HG03432 (cell line): ENCODE results near the gene BTAF1.

Source experiments
- ATAC-seq: cut with Tn5 transposase; IDR thresholded peaks from one replicate; pipeline ENCODE4 v1.9.1; 2021; ENCODE audit warnings: mild to moderate bottlenecking, moderate library complexity; ENCODE audit not compliant: unreplicated experiment

BTAF1 gene

GRCh38 chr10:92042541-92042940, 119.0 kb downstream of the BTAF1 start:
- ATAC-seq = no peak

- ATAC-seq = no peak
Observed at GRCh38 chr10:92045641-92046106, 122.1 kb downstream of the BTAF1 start.

- no peak for ATAC-seq
Observed at GRCh38 chr10:92047215-92047614, 123.6 kb downstream of the BTAF1 start.

GRCh38 chr10:92052088-92052487, 128.5 kb downstream of the BTAF1 start:
- ATAC-seq = no peak

DNA sequence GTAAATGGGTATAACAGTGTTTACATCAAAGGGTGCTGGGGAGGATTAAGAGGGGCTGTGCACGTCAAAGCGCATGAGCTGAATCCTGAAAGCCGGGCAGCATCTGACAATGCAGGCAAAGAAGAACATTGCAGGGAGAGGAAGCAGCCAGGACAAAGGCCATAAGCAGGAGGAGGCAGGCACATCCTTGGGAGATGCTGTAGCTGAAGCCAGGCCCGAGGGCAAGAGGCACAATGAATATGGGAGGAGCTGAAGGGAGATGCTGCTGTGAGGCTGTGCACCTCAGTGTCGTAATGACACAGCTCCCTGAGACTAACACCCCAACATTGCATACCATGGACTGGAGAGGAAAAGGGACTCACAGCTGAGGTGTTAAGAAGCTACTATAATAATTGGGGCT, 129.2 kb downstream of the BTAF1 start:
- ATAC-seq = no peak

DNA sequence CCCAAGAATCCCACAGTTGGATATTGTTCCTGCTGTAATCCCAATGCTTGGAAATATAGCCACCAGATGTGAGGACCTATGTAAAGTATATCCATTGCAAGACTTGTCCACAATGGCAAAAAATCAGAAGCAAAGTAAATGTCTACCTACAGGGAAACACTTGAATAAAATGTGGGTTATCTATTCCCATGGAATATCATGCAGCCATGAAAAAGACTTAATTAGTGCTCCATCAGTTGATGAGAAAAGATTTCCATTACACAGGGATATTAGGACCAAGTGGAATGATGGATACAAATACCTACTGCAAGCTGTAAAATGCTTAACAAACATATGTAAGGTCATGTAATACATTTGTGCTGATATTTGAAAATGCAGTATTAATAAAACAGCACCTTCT, 131.2 kb downstream of the BTAF1 start:
- no peak for ATAC-seq

GRCh38 chr10:92062273-92062672, 138.7 kb downstream of the BTAF1 start:
- ATAC-seq = no peak

DNA sequence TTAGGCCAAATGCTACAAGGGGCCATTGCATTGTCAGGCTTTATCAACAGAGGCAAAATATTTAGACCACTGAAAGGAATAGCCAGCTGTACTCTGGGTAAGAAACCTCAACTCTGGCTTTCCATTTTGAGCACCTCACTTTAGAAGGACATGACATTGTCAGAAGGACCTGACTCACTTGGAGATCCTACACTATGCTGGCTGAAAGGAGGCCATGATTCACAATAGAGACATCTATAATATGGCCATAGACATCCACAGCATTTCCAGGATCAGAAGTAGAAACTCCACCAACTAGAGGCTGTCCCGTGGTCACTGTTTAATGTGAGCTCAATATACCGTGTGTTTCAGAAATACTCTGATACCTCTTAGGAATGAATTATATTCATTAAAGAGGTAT, 140.9 kb downstream of the BTAF1 start:
- no peak for ATAC-seq

DNA sequence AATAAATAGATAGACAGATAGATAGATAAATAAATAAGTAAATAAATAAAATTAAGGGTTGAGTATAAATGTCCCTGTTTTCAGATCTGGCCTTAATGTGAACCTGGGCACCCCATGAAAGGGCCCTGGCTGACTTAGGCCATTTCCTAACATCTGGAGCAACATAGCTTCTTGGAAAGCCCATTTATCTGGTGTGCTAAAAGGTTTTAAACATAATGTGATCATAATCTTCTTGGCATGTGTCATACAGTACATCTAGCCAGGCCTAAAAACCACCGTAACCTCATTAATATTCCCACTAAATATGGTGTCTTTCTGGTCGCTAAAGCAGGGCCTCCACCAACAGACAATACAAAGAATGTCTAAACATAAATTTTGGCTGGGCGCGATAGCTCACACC, 142.8 kb downstream of the BTAF1 start:
- no peak for ATAC-seq

DNA sequence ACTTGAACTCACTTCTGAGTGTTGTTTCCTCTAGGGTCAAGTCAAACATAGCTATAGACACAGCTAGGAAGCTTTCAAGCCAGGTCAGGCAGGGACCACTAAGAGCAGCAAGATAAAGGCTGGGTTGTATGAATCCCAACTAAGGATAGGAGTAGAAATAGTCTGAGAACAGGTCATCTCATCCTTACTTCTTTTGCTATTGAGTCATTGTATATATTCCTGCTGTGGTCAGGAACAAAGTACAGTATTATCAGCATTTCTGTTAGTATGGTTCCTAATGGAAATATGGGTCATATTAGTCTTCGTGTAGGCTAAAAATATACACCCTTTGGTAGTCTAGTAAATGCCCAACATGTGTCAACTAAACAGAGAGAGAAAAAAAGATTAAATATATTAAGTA, 145.3 kb downstream of the BTAF1 start:
- ATAC-seq = no peak

DNA sequence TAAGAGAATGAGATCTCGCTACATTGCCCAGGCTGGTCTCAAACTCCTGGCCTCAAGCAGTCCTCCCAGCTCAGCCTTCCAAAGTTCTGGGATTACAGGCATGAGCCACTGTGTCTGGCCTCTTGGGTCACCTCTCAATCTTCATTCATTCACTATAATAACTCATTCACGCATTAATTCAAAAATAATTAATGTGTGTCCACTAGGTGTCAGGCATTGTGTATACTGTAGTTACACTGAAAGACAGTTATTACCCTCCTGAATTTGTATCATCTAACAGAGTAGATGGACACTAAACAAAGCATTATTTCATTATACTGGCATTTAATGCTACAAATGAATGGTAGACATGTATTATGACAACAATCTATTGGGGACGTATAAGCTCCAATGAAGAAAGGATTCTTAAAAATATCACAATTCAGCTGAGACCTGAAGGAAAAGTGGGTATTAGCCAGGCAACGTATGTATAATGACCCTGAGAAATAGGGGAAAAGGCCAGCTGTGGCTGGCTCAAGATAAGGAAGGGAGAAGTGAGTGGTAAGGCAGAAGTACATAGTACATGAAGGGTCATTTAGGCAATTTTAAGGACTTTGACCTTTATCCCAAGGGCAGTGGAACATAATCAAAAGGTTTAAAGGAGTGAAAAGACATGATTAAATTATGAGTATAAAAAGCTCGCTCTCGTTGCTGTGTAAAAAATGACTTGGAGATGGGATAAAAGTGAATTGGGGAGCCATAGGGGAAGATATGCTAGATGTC, 150.7 kb downstream of the BTAF1 start:
- ATAC-seq = no peak

GRCh38 chr10:92075829-92076228, 152.3 kb downstream of the BTAF1 start:
- no peak for ATAC-seq

GRCh38 chr10:92076722-92077121, 153.2 kb downstream of the BTAF1 start:
- no peak for ATAC-seq

- ATAC-seq = no peak
Observed at GRCh38 chr10:92079003-92079402, 155.4 kb downstream of the BTAF1 start.
